NCI-H748 (cell line): ENCODE measurements around the gene MCUB.
"Not testable (repeated sequence)": the region's sequence is repeated elsewhere in the genome, so short reads cannot be mapped to it uniquely, and the experiment has no call there.

ENCODE experiments used
- DNase-seq: peaks from one replicate; lab custom pipeline; 2025; ENCODE audit not compliant: unreplicated experiment; lab: John Stamatoyannopoulos, UW

Gene MCUB

DNA sequence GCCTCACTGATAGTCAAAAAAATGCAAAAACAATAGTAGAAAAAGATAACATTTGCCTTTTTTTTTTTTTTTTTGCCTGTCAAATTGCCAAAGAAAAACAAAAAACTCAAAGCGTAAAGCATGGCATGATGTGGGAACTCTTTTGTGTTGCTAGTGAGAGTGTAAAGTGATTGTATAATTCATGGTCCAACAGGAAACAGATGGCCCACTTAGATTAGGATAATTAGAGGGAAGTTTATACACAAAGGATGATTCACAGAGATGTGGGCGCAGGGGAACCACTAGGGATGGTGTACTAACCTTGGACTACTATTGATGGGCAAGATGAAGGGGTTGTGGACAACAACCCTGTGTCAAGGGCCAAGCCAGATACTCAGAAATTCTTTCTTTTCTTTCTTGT lies 16.4 kb downstream of the MCUB start:
- DNase-seq, result peak; percentile 93

DNA sequence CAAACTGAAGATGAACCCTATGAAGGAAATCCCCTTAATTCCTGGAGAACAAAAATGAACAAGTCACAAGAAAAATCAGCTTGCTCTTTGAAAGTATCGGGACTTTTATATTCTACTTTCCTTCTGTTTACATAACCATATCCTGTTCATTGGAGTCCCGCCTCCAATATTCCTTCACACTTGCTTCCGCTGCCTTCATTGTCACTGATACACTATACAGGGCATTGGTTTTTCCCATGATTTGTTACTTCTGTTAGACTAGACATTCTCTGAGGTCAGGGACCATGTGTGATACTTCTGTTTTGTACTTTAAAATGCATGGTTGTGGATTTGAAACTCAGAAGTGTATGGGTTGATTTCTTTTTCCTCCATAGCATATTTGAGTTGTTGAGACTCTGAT lies 18.8 kb downstream of the MCUB start:
- no peak for DNase-seq

- DNase-seq, result not testable (repeated sequence)
Observed at GRCh38 chr4:109579997-109580396, 20.0 kb downstream of the MCUB start.

GRCh38 chr4:109588176-109588575 lies 28.1 kb downstream of the MCUB start:
- no peak for DNase-seq

GRCh38 chr4:109589119-109589518 lies 29.1 kb downstream of the MCUB start:
- DNase-seq, result no peak

DNA sequence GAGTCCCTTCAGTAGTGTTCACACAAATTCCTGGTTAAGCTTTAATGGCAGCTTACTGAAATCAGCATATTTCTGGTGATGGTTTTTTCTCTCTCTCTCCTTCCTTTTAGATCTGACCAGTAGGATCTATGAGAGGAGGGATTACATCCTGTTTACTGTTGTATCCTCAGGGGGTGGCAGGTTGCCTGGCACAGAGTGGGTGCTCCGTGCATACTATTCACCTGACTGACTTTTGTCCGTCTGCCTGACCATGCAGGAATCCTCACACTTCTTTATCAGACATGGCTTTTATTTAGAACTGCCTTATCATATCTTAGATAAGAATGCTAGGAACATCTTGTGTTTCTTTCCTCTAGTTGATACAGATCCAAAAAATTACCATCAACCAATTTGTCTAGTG lies 29.6 kb downstream of the MCUB start:
- no peak for DNase-seq

- DNase-seq, result no peak
Observed at GRCh38 chr4:109590905-109591304, 30.9 kb downstream of the MCUB start.

DNA sequence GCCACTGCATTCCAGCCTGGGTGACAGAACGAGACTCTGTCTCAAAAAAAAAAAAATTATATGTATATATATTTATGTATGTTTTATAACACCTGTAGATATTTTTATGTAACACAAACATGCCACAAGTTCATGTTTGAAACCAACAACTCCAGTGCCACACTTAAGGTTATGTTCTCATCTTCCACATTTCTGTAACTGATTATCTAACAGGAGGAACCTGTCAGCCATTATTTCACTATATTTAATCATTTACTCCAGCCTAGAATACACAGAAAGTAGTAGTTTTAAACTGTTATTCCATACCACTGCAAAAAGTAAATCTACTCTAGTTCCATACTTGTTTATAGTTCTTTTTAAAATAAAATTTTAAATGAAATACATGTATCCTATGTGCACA lies 32.3 kb downstream of the MCUB start:
- DNase-seq, result no peak

- not testable (repeated sequence) for DNase-seq
Observed at GRCh38 chr4:109595123-109595522, 35.1 kb downstream of the MCUB start.

DNA sequence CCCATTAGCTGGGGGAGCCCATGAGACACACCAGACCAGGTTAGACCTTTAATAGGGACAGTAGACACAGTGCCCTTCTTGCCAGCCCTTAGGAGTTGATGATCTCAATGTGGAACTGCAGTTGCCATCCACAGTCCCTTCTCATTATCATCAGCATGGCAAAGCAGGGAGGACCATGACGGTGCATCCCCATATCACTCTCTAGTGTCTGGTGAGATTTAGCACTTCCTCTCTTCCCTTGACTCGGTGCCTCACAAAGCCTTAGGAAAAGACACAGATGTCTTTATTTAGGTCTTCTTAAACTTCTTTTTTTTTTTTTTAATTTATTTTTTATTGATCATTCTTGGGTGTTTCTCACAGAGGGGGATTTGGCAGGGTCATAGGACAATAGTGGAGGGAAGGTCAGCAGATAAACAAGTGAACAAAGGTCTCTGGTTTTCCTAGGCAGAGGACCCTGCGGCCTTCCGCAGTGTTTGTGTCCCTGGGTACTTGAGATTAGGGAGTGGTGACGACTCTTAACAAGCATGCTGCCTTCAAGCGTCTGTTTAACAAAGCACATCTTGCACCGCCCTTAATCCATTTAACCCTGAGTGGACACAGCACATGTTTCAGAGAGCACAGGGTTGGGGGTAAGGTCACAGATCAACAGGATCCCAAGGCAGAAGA lies 36.5 kb downstream of the MCUB start:
- DNase-seq, result peak; percentile 5

DNA sequence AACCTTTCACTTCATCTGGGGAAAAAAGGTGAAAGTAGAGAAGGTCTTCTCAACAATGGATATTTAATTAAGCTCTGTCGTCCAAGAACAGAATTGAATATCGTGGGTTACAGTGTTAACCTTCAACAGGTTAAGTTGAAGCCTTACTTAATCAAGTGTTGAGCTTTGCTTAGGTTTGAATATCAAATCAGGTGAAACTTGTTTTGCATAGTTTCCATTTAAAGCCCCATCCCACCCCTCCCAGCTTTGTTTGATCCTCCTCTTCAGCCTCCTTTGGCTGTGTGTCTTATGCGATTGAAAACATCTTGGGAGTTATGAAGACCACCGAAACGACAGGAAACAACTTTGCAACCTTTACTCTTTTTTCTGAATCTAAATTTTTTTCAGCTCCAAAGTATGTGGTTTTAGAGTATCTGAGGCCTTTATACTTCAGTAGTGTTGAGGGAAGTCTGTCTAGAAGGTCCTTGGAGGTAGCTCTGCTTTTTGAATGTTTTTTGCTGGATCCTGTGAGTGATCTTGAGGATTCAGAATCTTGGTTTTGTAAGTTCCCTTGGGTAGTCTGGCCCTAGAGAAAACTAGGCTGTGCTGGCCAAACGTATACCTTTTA lies 39.1 kb downstream of the MCUB start:
- no peak for DNase-seq

DNA sequence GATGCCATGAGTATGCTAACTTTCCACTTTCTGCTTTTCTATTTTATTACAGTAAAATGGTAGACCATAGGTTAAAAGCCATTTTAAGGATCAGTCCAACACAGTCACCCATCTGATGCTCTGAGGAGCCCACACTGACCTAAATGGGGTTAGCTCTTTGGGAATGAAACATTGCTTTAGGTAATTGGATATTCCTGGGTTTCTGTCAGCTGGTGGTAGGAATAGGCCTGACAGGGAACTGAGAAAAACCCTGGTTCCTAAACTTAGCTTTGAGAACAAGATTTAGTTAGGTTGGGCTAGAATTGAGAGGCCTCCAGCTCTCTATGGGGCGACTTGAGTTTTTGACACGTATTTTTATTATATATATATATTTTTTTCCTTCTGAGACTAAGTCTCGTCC lies 40.4 kb downstream of the MCUB start:
- no peak for DNase-seq

DNA sequence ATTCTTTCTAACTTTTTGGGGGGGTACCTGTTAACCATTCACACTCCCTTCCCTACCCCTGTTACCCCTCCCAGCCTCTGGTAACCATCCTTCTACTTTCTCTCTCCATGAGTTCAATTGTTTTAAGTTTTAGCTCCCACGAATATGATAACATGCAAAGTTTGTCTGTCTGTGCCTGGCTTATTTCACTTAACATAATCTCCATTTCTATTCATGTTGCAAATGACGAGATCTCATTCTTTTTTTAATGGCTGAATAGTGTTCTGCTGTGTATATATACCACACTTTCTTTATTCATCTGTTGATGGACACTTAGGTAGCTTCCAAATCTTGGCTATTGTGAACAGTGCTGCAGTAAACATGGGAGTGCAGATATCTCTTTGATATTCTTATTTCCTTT lies 41.3 kb downstream of the MCUB start:
- DNase-seq, result no peak

- no peak for DNase-seq
Observed at GRCh38 chr4:109607976-109608375, 47.9 kb downstream of the MCUB start.

GRCh38 chr4:109608879-109609278 lies 48.8 kb downstream of the MCUB start:
- no peak for DNase-seq

DNA sequence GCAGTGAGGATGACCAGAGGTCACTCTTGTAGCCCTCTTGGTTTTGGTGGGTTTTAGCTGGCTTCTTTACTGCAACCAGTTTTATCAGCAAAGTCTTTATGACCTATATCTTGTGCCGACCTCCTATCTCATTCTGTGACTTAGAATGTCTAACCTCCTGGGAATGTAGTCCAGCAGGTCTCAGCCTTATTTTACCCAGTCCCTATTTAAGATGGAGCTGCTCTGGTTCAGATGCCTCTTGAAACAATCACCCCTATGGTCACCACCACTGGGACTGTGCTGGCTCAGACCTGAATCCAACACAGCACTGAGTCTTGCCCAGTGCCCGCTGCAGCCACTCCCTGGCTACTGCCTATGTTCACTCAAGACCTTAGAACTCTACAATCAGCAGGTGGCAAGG lies 49.4 kb downstream of the MCUB start:
- DNase-seq, result no peak

DNA sequence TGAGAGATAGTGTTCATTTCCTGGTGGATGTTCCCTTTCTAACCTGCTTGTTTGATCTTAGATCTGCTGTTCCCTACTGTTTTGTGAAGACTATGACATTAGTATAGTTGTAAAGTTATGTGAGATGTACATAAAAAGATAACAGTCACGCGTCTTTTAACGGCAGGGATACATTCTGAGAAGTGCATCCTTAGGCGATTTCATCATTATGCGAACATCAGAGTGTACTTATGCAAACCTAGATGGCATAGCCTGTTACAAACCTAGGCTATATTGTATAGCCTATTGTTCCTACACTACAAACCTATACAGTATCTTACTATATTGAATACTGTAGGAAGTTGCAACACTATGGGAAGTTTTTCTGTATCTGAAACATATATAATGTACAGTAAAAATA lies 50.4 kb downstream of the MCUB start:
- no peak for DNase-seq

DNA sequence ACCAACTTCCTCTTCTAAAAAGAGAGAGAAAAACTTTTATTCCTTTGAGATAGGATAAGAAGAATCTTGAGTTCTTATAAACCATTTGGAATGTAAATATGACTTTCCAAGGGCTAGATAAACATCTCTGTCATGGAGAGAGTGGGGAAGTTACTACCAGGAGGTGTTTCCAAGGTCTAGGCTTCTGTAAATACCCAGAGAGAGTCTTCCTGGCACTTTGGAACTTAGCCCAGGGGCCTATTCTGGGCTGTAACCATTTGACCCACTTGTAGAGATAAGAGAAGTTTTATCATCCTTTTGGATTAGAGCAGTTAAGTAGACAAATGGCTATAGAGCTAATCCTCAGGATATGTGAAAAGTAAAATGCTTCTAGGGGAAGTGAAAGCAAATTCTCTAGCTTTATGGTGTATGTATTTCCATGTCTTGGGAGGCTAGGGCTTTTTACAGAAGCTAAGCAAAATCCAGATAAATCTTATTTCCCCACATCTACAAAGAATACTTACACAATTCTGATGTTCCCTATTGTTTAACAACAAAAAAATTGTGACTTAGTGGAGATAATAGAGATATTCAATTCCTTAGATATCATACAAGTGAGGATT lies 51.1 kb downstream of the MCUB start:
- DNase-seq, result no peak

- no peak for DNase-seq
Observed at GRCh38 chr4:109614015-109614414, 54.0 kb downstream of the MCUB start.

DNA sequence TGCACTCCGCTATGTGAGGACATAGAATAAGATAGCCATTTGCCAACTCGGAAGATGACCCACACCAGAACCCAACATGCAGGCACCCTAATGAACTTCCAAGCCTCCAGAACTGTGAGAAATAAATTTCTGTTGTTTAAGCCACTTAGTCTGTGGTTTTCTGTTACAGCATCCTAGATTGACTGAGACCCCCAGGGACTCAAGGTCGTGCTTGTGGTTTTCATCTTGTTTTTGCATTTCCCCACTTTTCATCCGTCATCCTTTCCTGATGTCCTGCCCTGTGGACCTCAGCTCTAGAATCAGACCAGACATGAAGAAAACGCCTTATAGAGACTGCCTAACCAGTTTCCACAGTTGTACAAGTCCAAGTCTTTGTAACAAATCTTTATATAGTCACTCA lies 54.4 kb downstream of the MCUB start:
- DNase-seq, result no peak

DNA sequence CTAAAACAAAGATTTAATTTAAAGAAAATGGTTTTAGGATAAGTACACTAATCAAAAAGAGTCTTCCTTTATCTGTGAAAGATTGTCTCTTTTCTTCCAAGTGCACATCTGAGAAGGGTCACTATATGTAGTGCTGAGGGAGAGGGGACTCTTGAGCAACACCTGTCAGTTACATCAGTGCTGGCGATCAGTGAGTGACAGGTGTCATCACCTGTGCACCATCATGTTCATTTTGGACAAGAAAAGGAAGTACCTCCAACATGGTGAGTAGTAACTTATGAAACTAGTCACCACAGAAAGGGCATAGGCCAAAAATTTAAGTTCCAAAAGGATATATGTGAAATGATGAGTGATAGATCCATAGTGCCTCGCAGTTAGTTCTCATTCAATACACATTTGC lies 55.7 kb downstream of the MCUB start:
- DNase-seq, result no peak

DNA sequence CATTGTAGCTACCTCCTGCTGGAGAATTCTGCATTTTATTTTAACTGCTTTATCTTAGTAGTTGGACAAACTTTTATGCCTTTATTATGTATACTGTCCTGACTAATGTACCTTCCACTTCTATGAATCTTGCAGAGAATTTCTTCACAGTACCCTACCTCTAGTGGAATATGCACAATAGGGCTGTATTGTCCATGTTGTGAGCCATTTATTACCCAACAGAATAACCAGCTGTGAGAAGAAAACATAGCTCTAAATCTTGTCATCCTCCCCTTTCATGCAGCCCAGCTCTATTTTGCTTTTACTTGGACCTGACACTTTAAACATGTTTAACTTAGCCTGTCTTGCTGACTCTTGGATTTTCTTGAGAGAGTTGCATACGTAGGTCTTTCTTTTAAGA lies 56.2 kb downstream of the MCUB start:
- DNase-seq, result no peak

GRCh38 chr4:109622626-109623025 lies 62.6 kb downstream of the MCUB start:
- no peak for DNase-seq
